RWPE2 (cell line): ENCODE data around the gene CDX1.

Source experiments
- ATAC-seq: fragments of 200-7000 bp; cut with Tn5 transposase; 3 replicates; pipeline ENCODE4 v1.9.1; 2021; ENCODE audit warnings: low read depth
- DNase-seq: peaks from one replicate; pipeline ENCODE4 v3.0.0-alpha.2; 2020; ENCODE audit warnings: low spot score
- H3K27ac ChIP-seq: fragments of 450-650 bp; 2 replicates; pipeline ENCODE4 v1.5.1; 2017; ENCODE audit warnings: mild to moderate bottlenecking; ENCODE audit not compliant: poor library complexity, severe bottlenecking
- H3K27me3 ChIP-seq: fragments of 250-450 bp; sonication (Bioruptor Pico); 2 replicates; pipeline ENCODE4 v1.5.1; 2021; ENCODE audit warnings: mild to moderate bottlenecking, moderate library complexity; ENCODE audit not compliant: insufficient read depth, poor library complexity, severe bottlenecking
- H3K36me3 ChIP-seq: fragments of 250-450 bp; sonication (Bioruptor Pico); 2 replicates; pipeline ENCODE4 v1.5.1; 2020; ENCODE audit warnings: low read depth, mild to moderate bottlenecking, moderate library complexity
- H3K4me1 ChIP-seq: fragments of 250-450 bp; sonication (Bioruptor Pico); 2 replicates; pipeline ENCODE4 v1.5.1; 2021; ENCODE audit warnings: mild to moderate bottlenecking, moderate library complexity; ENCODE audit not compliant: insufficient read depth, poor library complexity, severe bottlenecking
- H3K4me3 ChIP-seq: fragments of 250-450 bp; sonication (Bioruptor Pico); 2 replicates; pipeline ENCODE4 v1.5.1; 2021; ENCODE audit warnings: mild to moderate bottlenecking, moderate library complexity; ENCODE audit not compliant: severe bottlenecking
- H3K9me3 ChIP-seq: fragments of 250-450 bp; sonication (Bioruptor Pico); 2 replicates; pipeline ENCODE4 v1.5.1; 2021; ENCODE audit warnings: mild to moderate bottlenecking, moderate library complexity; ENCODE audit not compliant: severe bottlenecking
- TF ChIP-seq, protein P1 (sequence below): fragments of 450-650 bp; IDR thresholded peaks from one replicate; pipeline ENCODE4 v1.5.1; 2017; ENCODE audit warnings: mild to moderate bottlenecking, moderate library complexity; ENCODE audit not compliant: poor library complexity, severe bottlenecking

CDX1 gene

DNA sequence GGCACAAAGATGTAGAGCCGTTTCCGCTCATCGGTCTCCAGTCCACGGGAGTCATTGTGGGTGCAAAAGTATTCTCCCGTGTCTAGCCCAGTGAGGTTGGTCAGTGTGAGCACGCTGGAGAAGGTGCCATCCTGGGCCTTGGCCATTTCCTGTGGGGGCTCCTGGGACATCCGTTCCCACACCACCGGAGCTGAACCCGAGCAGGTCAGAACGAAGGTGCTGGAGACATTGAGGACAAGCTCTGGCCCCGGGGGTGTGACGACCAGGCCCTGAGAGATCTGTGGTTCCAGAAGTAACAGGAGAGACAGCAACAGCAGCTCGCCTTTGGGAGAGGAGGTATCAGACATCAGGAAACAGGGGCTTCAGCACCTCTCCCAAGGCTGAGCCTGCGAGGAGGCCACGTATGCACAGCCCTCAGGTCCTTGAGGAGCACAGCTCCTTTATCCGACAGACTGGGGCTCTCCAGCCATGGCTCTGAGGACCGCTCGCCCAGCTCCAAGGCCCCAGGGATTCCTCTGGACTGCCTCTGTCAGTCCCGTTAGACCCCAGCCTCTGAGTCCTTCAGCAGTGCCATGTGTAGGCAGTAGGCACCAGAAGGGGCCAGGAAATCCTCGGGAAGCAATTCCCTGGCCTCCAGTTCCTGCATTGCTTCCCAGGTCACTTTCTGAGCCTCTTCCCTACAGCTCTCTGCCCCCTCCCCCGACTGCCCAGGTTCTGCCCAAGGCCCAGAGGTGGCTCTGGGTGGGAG, 30.8 kb upstream of the CDX1 start:
- ATAC-seq = no peak

GRCh38 chr5:150136305-150137167, 30.0 kb upstream of the CDX1 start:
- no peak for ATAC-seq
- Histone ChIP-seq H3K9me3 (no peaks in the 10 kb centered on the region), H3K27me3 (no peaks in the 10 kb centered on the region), H3K4me3 (no peak overlapping the region), H3K27ac (no peak overlapping the region), H3K36me3 (no peaks in the 10 kb centered on the region), H3K4me1 (no peaks in the 10 kb centered on the region)
- DNase-seq = no peak
- TF ChIP-seq, protein P1, sequence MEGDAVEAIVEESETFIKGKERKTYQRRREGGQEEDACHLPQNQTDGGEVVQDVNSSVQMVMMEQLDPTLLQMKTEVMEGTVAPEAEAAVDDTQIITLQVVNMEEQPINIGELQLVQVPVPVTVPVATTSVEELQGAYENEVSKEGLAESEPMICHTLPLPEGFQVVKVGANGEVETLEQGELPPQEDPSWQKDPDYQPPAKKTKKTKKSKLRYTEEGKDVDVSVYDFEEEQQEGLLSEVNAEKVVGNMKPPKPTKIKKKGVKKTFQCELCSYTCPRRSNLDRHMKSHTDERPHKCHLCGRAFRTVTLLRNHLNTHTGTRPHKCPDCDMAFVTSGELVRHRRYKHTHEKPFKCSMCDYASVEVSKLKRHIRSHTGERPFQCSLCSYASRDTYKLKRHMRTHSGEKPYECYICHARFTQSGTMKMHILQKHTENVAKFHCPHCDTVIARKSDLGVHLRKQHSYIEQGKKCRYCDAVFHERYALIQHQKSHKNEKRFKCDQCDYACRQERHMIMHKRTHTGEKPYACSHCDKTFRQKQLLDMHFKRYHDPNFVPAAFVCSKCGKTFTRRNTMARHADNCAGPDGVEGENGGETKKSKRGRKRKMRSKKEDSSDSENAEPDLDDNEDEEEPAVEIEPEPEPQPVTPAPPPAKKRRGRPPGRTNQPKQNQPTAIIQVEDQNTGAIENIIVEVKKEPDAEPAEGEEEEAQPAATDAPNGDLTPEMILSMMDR = no peak

More for the DNA sequence above, 30.8 kb upstream of the CDX1 start:
- TF ChIP-seq, protein P1 = no peak
- Histone ChIP-seq H3K9me3 (no peaks in the 10 kb centered on the region), H3K4me3 (no peak overlapping the region), H3K4me1 (no peaks in the 10 kb centered on the region), H3K36me3 (no peaks in the 10 kb centered on the region), H3K27me3 (no peaks in the 10 kb centered on the region), H3K27ac (no peak overlapping the region)
- DNase-seq = no peak

GRCh38 chr5:150137168-150137957, 29.2 kb upstream of the CDX1 start:
- ATAC-seq (no peak), DNase-seq (no peak)
- TF ChIP-seq, protein P1 = no peak
- no peaks in the 10 kb centered on the region for H3K9me3 ChIP-seq
- H3K4me3 ChIP-seq = no peak overlapping the region
- no peak overlapping the region for H3K27ac ChIP-seq
- no peaks in the 10 kb centered on the region for H3K27me3 ChIP-seq
- peaks cover 3% of the 10 kb centered on the region for H3K4me1 ChIP-seq
- no peaks in the 10 kb centered on the region for H3K36me3 ChIP-seq

DNA sequence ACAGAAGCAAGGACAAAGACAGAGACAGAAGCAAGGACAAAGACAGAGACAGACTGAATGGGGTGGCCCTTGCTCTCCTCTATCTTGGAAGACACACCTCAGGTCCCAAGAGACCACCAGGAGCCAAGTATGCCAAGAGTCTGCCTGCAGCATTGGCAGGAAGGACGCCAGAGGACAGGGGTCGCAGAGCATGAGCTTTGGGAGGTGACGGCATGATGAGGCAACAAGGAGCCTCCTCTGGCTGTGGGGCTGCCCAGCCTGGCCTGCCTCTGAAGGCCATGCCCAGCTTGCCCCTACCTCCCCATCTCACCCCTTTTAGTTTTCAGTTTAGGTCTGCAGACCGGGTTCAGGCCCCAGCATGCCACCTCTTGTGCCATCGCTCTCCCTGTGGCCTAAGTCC, 28.6 kb upstream of the CDX1 start:
- ATAC-seq = no peak
- Histone ChIP-seq H3K27ac (no peak overlapping the region), H3K27me3 (no peaks in the 10 kb centered on the region), H3K4me1 (peaks cover 10% of the 10 kb centered on the region), H3K36me3 (no peaks in the 10 kb centered on the region), H3K4me3 (no peak overlapping the region), H3K9me3 (no peaks in the 10 kb centered on the region)
- TF ChIP-seq, protein P1 = no peak
- no peak for DNase-seq
